H1 (cell line): ENCODE data around the gene LYPD6B. TPM values are rescaled to one million over a fixed set of nuclear protein-coding genes. Genes with fewer than 3 reads are reported as not detected.

Experiments
- CTCF ChIA-PET: fragments of 300-600 bp; sonication (Branson Sonifier 250); formaldehyde crosslinking; loops from one replicate; lab custom pipeline; 2021; ENCODE audit not compliant: partially characterized antibody; lab: Charles Lee
- POLR2A ChIA-PET: fragments of 300-600 bp; sonication (Branson Sonifier 250); formaldehyde crosslinking; loops from one replicate; lab custom pipeline; 2021; ENCODE audit warnings: inconsistent platforms; ENCODE audit not compliant: partially characterized antibody; lab: Charles Lee
- DNase-seq, 2 experiments: peaks; one replicate each; pipeline versions ENCODE4 v3.0.0 to v3.0.0-alpha.2; 2010 to 2022; ENCODE audit warnings: low spot score in 2 of 2, low read depth in 1 of 2, mixed read lengths in 1 of 2
- FAIRE-seq: peaks from 2 replicates; lab custom pipeline; 2011; peaks lifted over from hg19 to GRCh38; lab: Jason Lieb, UNC
- H2AFZ ChIP-seq: 2 replicates; pipeline ENCODE4 v1.8.1; 2012; ENCODE audit warnings: low read length, inconsistent platforms
- H2AK5ac ChIP-seq: 2 replicates; pipeline ENCODE4 v1.6.1; 2013; ENCODE audit warnings: low read depth, low read length
- H2BK120ac ChIP-seq: replicated peaks from 2 replicates; pipeline ENCODE3; 2013; ENCODE audit warnings: low read depth, low read length, inconsistent platforms
- H2BK12ac ChIP-seq: 2 replicates; pipeline ENCODE4 v1.6.1; 2013; ENCODE audit warnings: low read depth, low read length
- H2BK15ac ChIP-seq: 2 replicates; pipeline ENCODE4 v1.6.1; 2013; ENCODE audit warnings: low read length
- H2BK20ac ChIP-seq: 2 replicates; pipeline ENCODE4 v1.6.1; 2013; ENCODE audit warnings: low read length
- H2BK5ac ChIP-seq: 2 replicates; pipeline ENCODE4 v1.6.1; 2013; ENCODE audit warnings: low read depth, low read length
- H3K14ac ChIP-seq: 2 replicates; pipeline ENCODE4 v1.6.1; 2013; ENCODE audit warnings: inconsistent platforms; ENCODE audit not compliant: insufficient read length
- H3K18ac ChIP-seq: 2 replicates; pipeline ENCODE4 v1.6.1; 2013; ENCODE audit warnings: low read length; ENCODE audit errors: extremely low read depth
- H3K23ac ChIP-seq: 2 replicates; pipeline ENCODE4 v1.6.1; 2013; ENCODE audit warnings: inconsistent platforms; ENCODE audit not compliant: insufficient read length
- H3K23me2 ChIP-seq: 2 replicates; pipeline ENCODE4 v1.6.1; 2013; ENCODE audit warnings: low read depth, low read length
- H3K27ac ChIP-seq: 2 replicates; pipeline ENCODE4 v1.6.1; 2011; ENCODE audit warnings: low read depth, low read length, inconsistent platforms
- H3K27me3 ChIP-seq, 4 experiments: replicated peaks in 1 of 4; 1 replicate in 1 of 4; 2 replicates in 3 of 4; pipeline versions ENCODE4 v1.6.1 to v1.8.1; 2011 to 2013; ENCODE audit warnings: low read length in 3 of 4, mild to moderate bottlenecking in 3 of 4, inconsistent platforms in 2 of 4, mixed read lengths in 2 of 4, moderate library complexity in 1 of 4; ENCODE audit not compliant: control insufficient read depth in 3 of 4, insufficient read depth in 3 of 4; ENCODE audit errors: extremely low read depth in 1 of 4
- H3K36me3 ChIP-seq, 4 experiments: 2 replicates each; pipeline versions ENCODE4 v1.6.1 to v1.8.1; 2011 to 2013; ENCODE audit warnings: mild to moderate bottlenecking in 4 of 4, low read length in 3 of 4, moderate library complexity in 2 of 4, control low read depth in 1 of 4, inconsistent platforms in 1 of 4; ENCODE audit not compliant: insufficient read depth in 4 of 4, control insufficient read depth in 2 of 4
- H3K4ac ChIP-seq: replicated peaks from 2 replicates; pipeline ENCODE3; 2013; ENCODE audit warnings: low read length, low read depth, mixed read lengths, inconsistent platforms; ENCODE audit not compliant: insufficient read length
- H3K4me1 ChIP-seq, 4 experiments: replicated peaks in 1 of 4; 1 replicate in 1 of 4; 2 replicates in 3 of 4; pipeline versions ENCODE4 v1.6.1 to v1.8.1; 2011 to 2013; ENCODE audit warnings: low read length in 3 of 4, inconsistent platforms in 2 of 4, mixed read lengths in 1 of 4; ENCODE audit not compliant: insufficient read depth in 4 of 4, control insufficient read depth in 3 of 4
- H3K4me2 ChIP-seq, 2 experiments: 2 replicates each; pipeline versions ENCODE4 v1.6.1 to v1.8.1; 2011 to 2013; ENCODE audit warnings: low read depth in 2 of 2, low read length in 2 of 2, control low read depth in 1 of 2, inconsistent platforms in 1 of 2, mild to moderate bottlenecking in 1 of 2; ENCODE audit not compliant: insufficient read depth in 1 of 2
- H3K4me3 ChIP-seq, 4 experiments: fragments of 200-600, 300-600 bp in 1 of 4; sonication (generic), shearing (Covaris generic), sonication (Bioruptor Twin) in 1 of 4; 2 replicates each; pipeline versions ENCODE4 v1.5.1 to v1.8.1; 2011 to 2016; ENCODE audit warnings: low read length in 4 of 4, low read depth in 3 of 4, control low read depth in 2 of 4, inconsistent platforms in 2 of 4, mild to moderate bottlenecking in 2 of 4, mixed read lengths in 1 of 4, moderate library complexity in 1 of 4; ENCODE audit not compliant: insufficient read depth in 2 of 4; ENCODE audit errors: extremely low read depth in 1 of 4
- H3K56ac ChIP-seq: replicated peaks from 2 replicates; pipeline ENCODE3; 2013; ENCODE audit warnings: low read depth, mild to moderate bottlenecking, mixed read lengths, low read length, inconsistent platforms; ENCODE audit not compliant: insufficient read length
- H3K79me1 ChIP-seq: 2 replicates; pipeline ENCODE4 v1.6.1; 2013; ENCODE audit warnings: low read depth, low read length, control low read depth
- H3K79me2 ChIP-seq, 2 experiments: 2 replicates each; pipeline versions ENCODE4 v1.6.1 to v1.8.1; 2012 to 2013; ENCODE audit warnings: low read length in 2 of 2, mild to moderate bottlenecking in 2 of 2, inconsistent platforms in 1 of 2; ENCODE audit not compliant: insufficient read depth in 2 of 2, control insufficient read depth in 1 of 2
- H3K9ac ChIP-seq, 4 experiments: replicated peaks in 1 of 4; 1 replicate in 1 of 4; 2 replicates in 3 of 4; pipeline versions ENCODE4 v1.6.1 to v1.8.1; 2011 to 2013; ENCODE audit warnings: low read depth in 3 of 4, low read length in 3 of 4, control low read depth in 2 of 4, mild to moderate bottlenecking in 2 of 4, moderate library complexity in 2 of 4, inconsistent platforms in 1 of 4; ENCODE audit errors: extremely low read depth in 1 of 4
- H3K9me3 ChIP-seq, 2 experiments: 2 replicates each; pipeline versions ENCODE4 v1.6.1 to v1.8.1; 2012 to 2013; ENCODE audit warnings: mild to moderate bottlenecking in 2 of 2, moderate library complexity in 2 of 2, control low read depth in 1 of 2, inconsistent platforms in 1 of 2, low read depth in 1 of 2, low read length in 1 of 2, mixed read lengths in 1 of 2; ENCODE audit not compliant: insufficient read depth in 2 of 2
- H4K20me1 ChIP-seq, 2 experiments: replicated peaks in 1 of 2; 2 replicates each; pipeline versions ENCODE3 to v1.8.1; 2011 to 2013; ENCODE audit warnings: inconsistent platforms in 2 of 2, low read length in 2 of 2, mild to moderate bottlenecking in 1 of 2; ENCODE audit not compliant: insufficient read depth in 2 of 2, control insufficient read depth in 1 of 2
- H4K5ac ChIP-seq: 2 replicates; pipeline ENCODE4 v1.6.1; 2013; ENCODE audit warnings: low read length, low read depth, mixed read lengths, inconsistent platforms; ENCODE audit not compliant: insufficient read length
- H4K8ac ChIP-seq: 2 replicates; pipeline ENCODE4 v1.8.0; 2013; ENCODE audit warnings: mild to moderate bottlenecking, moderate library complexity, low read length, inconsistent platforms; ENCODE audit not compliant: insufficient read depth; ENCODE audit errors: extremely low read depth
- H4K91ac ChIP-seq: replicated peaks from 2 replicates; pipeline ENCODE3; 2013; ENCODE audit warnings: low read length, mixed read lengths, inconsistent platforms; ENCODE audit not compliant: insufficient read length
- ASH2L ChIP-seq: fragments of 200-600, 300-600 bp; sonication (generic); IDR thresholded peaks from one replicate; pipeline ENCODE4 v1.7.1; 2017; ENCODE audit warnings: low read length
- CBX5 ChIP-seq: fragments of 300-800, 300-1000 bp; sonication (generic); IDR thresholded peaks from 2 replicates; pipeline ENCODE4 v1.7.1; 2016; ENCODE audit warnings: antibody characterized with exemption, low read length, low read depth
- E2F6 ChIP-seq: IDR thresholded peaks from 2 replicates; pipeline ENCODE4 v1.6.1; 2012; ENCODE audit warnings: inconsistent platforms
- HDAC2 ChIP-seq, 2 experiments: fragments of 300-600 bp in 1 of 2; sonication (generic) in 1 of 2; IDR thresholded peaks; 2 replicates each; pipeline ENCODE4 v1.6.1; 2011 to 2012; ENCODE audit warnings: low read depth in 2 of 2, low read length in 2 of 2, mild to moderate bottlenecking in 2 of 2, moderate library complexity in 2 of 2, borderline replicate concordance in 1 of 2, inconsistent platforms in 1 of 2
- JUND ChIP-seq: IDR thresholded peaks from 2 replicates; pipeline ENCODE4 v1.6.1; 2011; ENCODE audit warnings: mild to moderate bottlenecking, improper control_type of control experiment, low read length
- KDM1A ChIP-seq: fragments of 200-600, 300-600 bp; sonication (generic); IDR thresholded peaks from 2 replicates; pipeline ENCODE4 v1.7.1; 2016; ENCODE audit warnings: mild to moderate bottlenecking, low read length, borderline replicate concordance
- KDM4A ChIP-seq: IDR thresholded peaks from one replicate; pipeline ENCODE4 v1.7.1; 2012; ENCODE audit warnings: low read depth, mild to moderate bottlenecking, moderate library complexity, low read length, inconsistent platforms; ENCODE audit not compliant: severe bottlenecking
- POLR2A ChIP-seq, 2 experiments: IDR thresholded peaks; 1 replicate in 1 of 2; 2 replicates in 1 of 2; pipeline ENCODE4 v1.6.1; 2011; ENCODE audit warnings: low read depth in 2 of 2, low read length in 2 of 2, mild to moderate bottlenecking in 2 of 2; ENCODE audit errors: control extremely low read depth in 1 of 2
- RBBP5 ChIP-seq: IDR thresholded peaks from 2 replicates; pipeline ENCODE4 v1.7.1; 2012; ENCODE audit warnings: low read depth, mild to moderate bottlenecking, inconsistent platforms, low read length, moderate library complexity, borderline replicate concordance
- WGBS, 2 experiments: shearing (Covaris generic) in 1 of 2; methylation state at CpG; one replicate each; pipeline versions ENCODE4 v1.1.6 to v1.1.7; 2013 to 2015; ENCODE audit warnings: low lambda C conversion rate in 2 of 2, mixed read lengths in 2 of 2, inconsistent platforms in 1 of 2, low coverage in 1 of 2, missing lambda C conversion rate in 1 of 2; ENCODE audit not compliant: insufficient replicate concordance in 2 of 2, insufficient coverage in 1 of 2, insufficient read length in 1 of 2; ENCODE audit errors: extremely low coverage in 1 of 2, missing lambda C conversion rate in 1 of 2; 5-methylcytosine and 5-hydroxymethylcytosine counted together
- polyA plus RNA-seq, 7 experiments: library from polyadenylated mRNA; depleted of rRNA in 3 of 7; stranded (reverse) in 5 of 7; unstranded in 2 of 7; fragments of >200 nt in 5 of 7; fragments of 200-250 nt in 2 of 7; gene quantifications; 1 replicate in 5 of 7; 2 replicates in 1 of 7; 4 replicates in 1 of 7; pipeline versions ENCODE4 v1.2.1 to v1.2.3, GENCODE V29; 2011 to 2013; ENCODE audit warnings: missing spikeins in 2 of 7, mixed read lengths in 2 of 7
- total RNA-seq: library from RNA; stranded (reverse); fragmentation: NEBNext Ultra II Directional; extraction: Animal tissue kit (Norgen Biotek cat#: 25700); gene quantifications from 2 replicates; pipeline ENCODE4 v1.2.1, GENCODE V29; 2021

LYPD6B gene
- total and polyA plus RNA-seq, 2 of the 8 experiments (the other 6 are each of a cell fraction or from before 2014, with no cell fraction given), result 2.2 to 3.5 TPM

- Histone ChIP-seq H4K5ac (no peak overlapping the region), H3K9ac (no peak overlapping the region), H2BK120ac (no peak overlapping the region), H2AK5ac (no peak overlapping the region), H3K9me3 (no peaks in the 10 kb centered on the region), H3K18ac (no peak overlapping the region), H3K56ac (no peak overlapping the region), H3K23ac (no peak overlapping the region), H3K36me3 (no peaks in the 10 kb centered on the region), H2AFZ (peak overlapping the region; percentile 62; the same call in 1 of the 2 replicates), H2BK5ac (no peak overlapping the region), H2BK12ac (no peak overlapping the region), H3K27ac (no peak overlapping the region), H3K14ac (no peak overlapping the region), H2BK20ac (no peak overlapping the region)
- ChIA-PET CTCF (interaction anchor here (0.6 to 22.0 kb wide), 25 partner anchors 8 to 1370 kb away, joined by 3 to 277 read pairs (median 5); no protein-coding TSS in a partner anchor), POLR2A (interaction anchor here (0.6 to 1.5 kb wide), 7 partner anchors 12 to 425 kb away, joined by 3 read pairs; no protein-coding TSS in a partner anchor)
- 16% methylated on average over 11 of the region's 11 CpGs; no CpG with 5 or more reads in 1 of the 2 experiments for WGBS, 2 experiments
- FAIRE-seq, result no peak
- TF ChIP-seq ASH2L, result peak; percentile 2
- TF ChIP-seq KDM1A, result 0 out of 2 replicates have a peak, but pooled peaks have one; percentile 56
- TF ChIP-seq POLR2A (IDR thresholded peaks at IDR 0.05; ENCODE audit: control extremely low read depth in 1 of 2, low read depth in 2 of 2, low read length in 2 of 2), result no peak
- no peak for TF ChIP-seq E2F6
- no peak for TF ChIP-seq JUND
- no peak for TF ChIP-seq KDM4A
- TF ChIP-seq CBX5, result no peak
- TF ChIP-seq RBBP5, result no peak
- TF ChIP-seq HDAC2 (IDR thresholded peaks at IDR 0.05; ENCODE audit: borderline replicate concordance in 1 of 2, low read depth in 2 of 2, low read length in 2 of 2), result 0 out of 4 replicates have a peak, but pooled peaks of 1 of the 2 experiments have one; percentile 33
- TF ChIP-seq, all 59 proteins: peak for 3
- Histone ChIP-seq H4K8ac (no peak overlapping the region), H3K79me2 (no peaks in the 10 kb centered on the region), H3K23me2 (peaks cover 8% of the 10 kb centered on the region; the same call in 1 of the 2 replicates), H2BK15ac (no peak overlapping the region), H3K79me1 (no peaks in the 10 kb centered on the region), H3K4me1 (peaks cover 0 to 5% (median 2%) of the 10 kb centered on the region in 4 experiments; a peak in 4 of 7 replicates), H4K91ac (no peak overlapping the region), H4K20me1 (peaks cover 2 to 4% of the 10 kb centered on the region in 2 experiments), H3K4me2 (peak overlapping the region; percentile 55 to 84), H3K27me3 (peaks cover 0 to 25% (median 16%) of the 10 kb centered on the region in 4 experiments; a peak in 6 of 7 replicates), H3K4me3 (peak overlapping the region; percentile 36 to 64 (median 50)), H3K4ac (no peak overlapping the region)
- no peak for DNase-seq
These were observed 770 bp downstream of the LYPD6B start for GRCh38 chr2:149039213-149039724.
